IPS-20b (cell line): ENCODE measurements around the gene COL5A3.

Experiments
- H3K27ac ChIP-seq: one replicate; pipeline ENCODE4 v1.5.1; 2013; ENCODE audit warnings: low read length
- H3K27me3 ChIP-seq: 2 replicates; pipeline ENCODE4 v1.6.1; 2013; ENCODE audit warnings: mild to moderate bottlenecking, low read length, inconsistent platforms; ENCODE audit not compliant: insufficient read depth
- H3K36me3 ChIP-seq: 2 replicates; pipeline ENCODE4 v1.6.1; 2013; ENCODE audit warnings: low read depth, mild to moderate bottlenecking, inconsistent platforms, low read length, moderate library complexity; ENCODE audit not compliant: insufficient read depth
- H3K4me1 ChIP-seq: 2 replicates; pipeline ENCODE4 v1.6.1; 2013; ENCODE audit warnings: mild to moderate bottlenecking, control low read depth, inconsistent platforms, low read length, moderate library complexity; ENCODE audit not compliant: insufficient read depth
- H3K4me3 ChIP-seq: 2 replicates; pipeline ENCODE4 v1.5.1; 2013; ENCODE audit warnings: mild to moderate bottlenecking, low read length, inconsistent platforms
- H3K9ac ChIP-seq: 2 replicates; pipeline ENCODE4 v1.6.1; 2013; ENCODE audit warnings: low read depth, mild to moderate bottlenecking, inconsistent platforms, low read length, moderate library complexity
- H3K9me3 ChIP-seq: 2 replicates; pipeline ENCODE4 v1.6.1; 2013; ENCODE audit warnings: mild to moderate bottlenecking, low read depth, low read length, inconsistent platforms; ENCODE audit not compliant: insufficient read depth

The COL5A3 gene

DNA sequence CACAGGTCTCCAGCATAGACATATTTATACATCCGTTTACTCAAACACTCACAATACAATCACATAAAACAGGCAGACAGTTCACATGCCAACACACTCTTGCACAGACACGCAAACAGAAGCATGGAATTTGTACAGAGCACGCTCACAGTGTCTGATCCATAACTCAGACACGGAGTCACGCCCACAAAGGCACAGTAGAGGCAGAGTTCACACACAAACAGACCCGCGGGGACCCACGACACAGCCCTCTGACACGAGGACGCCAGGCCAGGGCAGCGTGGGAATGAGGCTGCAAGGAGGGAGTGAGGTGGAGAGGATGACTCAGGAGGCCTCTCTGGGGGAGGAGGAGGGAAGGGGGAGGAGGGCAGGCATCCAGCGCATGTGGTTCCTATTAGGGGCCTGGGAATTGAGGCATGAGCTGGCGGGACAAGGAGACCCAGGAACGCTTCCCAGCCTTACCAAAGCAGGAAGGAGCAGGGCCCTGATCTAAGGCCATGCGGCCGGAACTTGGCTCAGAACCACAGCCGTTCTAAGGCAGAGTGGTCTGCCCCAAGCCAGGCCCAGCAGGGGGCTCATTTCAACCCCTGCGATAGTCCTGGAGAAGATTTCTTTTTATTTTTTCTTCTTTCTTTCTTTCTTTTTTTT is 64.9 kb downstream of the COL5A3 start:
- Histone ChIP-seq H3K27me3 (0 out of 2 replicates have a peak, but pooled peaks cover 3% of the 10 kb centered on the region), H3K4me3 (no peak overlapping the region), H3K4me1 (peaks cover 6% of the 10 kb centered on the region; the same call in 1 of the 2 replicates), H3K9me3 (peaks cover 13% of the 10 kb centered on the region), H3K27ac (no peak overlapping the region), H3K36me3 (no peaks in the 10 kb centered on the region), H3K9ac (no peak overlapping the region)

DNA sequence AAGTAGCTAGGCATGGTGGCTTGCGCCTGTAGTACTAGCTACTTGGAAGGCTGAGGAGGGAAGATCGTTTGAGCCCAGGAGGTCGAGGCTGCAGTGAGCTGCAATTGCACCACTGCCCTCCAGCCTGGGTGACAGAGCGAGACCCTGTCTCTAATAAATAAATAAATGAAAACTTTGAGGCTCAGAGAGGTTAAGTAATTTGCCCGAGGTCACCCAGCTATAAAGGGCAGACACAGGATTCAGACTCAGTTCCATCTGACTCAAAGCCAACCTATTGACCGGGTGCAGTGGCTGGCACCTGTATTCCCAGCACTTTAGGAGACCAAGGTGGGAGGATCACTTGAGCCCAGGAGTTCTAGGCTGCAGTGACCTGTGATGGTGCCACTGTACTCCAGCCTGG is 66.6 kb downstream of the COL5A3 start:
- H3K9ac ChIP-seq: no peak overlapping the region
- H3K36me3 ChIP-seq: no peaks in the 10 kb centered on the region
- peaks cover 13% of the 10 kb centered on the region for H3K9me3 ChIP-seq
- H3K4me1 ChIP-seq: peaks cover 6% of the 10 kb centered on the region; the same call in 1 of the 2 replicates
- H3K27me3 ChIP-seq: 0 out of 2 replicates have a peak, but pooled peaks cover 3% of the 10 kb centered on the region
- no peak overlapping the region for H3K4me3 ChIP-seq
- no peak overlapping the region for H3K27ac ChIP-seq

DNA sequence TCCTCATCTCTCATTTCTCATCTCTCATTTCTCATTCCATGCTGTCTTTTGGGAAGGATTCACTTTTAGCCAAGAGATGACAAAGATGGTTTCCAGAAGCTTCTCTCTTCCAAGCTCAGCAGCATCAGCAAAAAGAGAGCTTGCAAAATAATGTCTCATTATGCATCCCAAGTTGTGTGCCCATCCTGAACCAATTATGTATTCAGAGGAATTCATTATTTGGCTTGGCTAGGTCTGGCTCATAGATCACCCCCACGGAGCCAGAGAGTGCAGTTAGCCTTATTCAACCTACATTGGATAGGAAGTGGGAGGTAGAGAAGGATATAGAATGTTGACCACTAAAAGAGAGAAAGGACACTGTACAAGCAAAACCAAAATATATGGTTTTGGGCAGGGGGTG is 68.6 kb downstream of the COL5A3 start:
- peaks cover 6% of the 10 kb centered on the region; the same call in 1 of the 2 replicates for H3K4me1 ChIP-seq
- no peak overlapping the region for H3K27ac ChIP-seq
- no peaks in the 10 kb centered on the region for H3K36me3 ChIP-seq
- H3K9ac ChIP-seq: no peak overlapping the region
- H3K27me3 ChIP-seq: 0 out of 2 replicates have a peak, but pooled peaks cover 6% of the 10 kb centered on the region
- H3K9me3 ChIP-seq: peaks cover 13% of the 10 kb centered on the region
- no peak overlapping the region for H3K4me3 ChIP-seq

DNA sequence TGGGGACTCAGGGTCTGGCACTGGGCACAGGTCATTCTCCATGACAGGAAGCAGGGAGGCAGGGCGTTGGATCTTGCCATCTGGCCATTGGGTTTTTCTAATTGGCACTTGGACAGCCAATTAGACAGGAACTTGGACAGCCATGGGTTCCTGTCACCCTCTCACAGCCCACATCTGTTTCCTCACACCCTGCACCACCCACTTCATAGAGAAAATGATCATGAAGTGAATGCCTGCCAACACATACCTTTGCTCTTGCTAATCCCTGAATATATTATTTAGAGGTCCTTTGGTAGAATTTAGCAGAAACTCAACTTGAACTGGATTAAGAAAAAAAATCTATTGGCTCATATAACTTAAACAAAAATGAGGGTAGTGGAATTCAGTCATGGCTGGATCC is 69.1 kb downstream of the COL5A3 start:
- Histone ChIP-seq H3K27me3 (0 out of 2 replicates have a peak, but pooled peaks cover 6% of the 10 kb centered on the region), H3K27ac (no peak overlapping the region), H3K4me1 (peaks cover 6% of the 10 kb centered on the region; the same call in 1 of the 2 replicates), H3K9ac (no peak overlapping the region), H3K4me3 (no peak overlapping the region), H3K36me3 (no peaks in the 10 kb centered on the region), H3K9me3 (peaks cover 13% of the 10 kb centered on the region)

DNA sequence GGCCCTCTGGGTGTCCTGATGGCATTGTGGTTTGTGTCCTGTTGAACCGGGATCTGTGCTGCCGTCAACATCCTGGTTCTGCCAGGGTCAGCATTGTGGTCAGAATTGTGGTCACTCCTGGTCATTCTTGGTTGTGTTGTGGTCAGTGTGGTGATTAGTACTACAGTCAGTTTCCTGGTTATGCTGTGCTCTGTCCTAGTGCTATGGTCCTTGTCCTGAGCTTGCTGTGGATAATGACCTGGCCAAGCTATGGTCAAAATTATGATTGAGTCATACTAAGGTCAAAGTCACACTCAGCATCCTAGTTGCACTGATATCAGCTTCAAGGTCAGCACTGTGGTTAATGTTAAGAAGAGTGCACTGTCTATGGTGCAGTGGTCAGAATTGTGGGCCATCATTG is 69.5 kb downstream of the COL5A3 start:
- H3K9ac ChIP-seq: no peak overlapping the region
- H3K4me1 ChIP-seq: peaks cover 6% of the 10 kb centered on the region; the same call in 1 of the 2 replicates
- no peak overlapping the region for H3K4me3 ChIP-seq
- no peaks in the 10 kb centered on the region for H3K36me3 ChIP-seq
- H3K9me3 ChIP-seq: peaks cover 13% of the 10 kb centered on the region
- H3K27ac ChIP-seq: no peak overlapping the region
- H3K27me3 ChIP-seq: peaks cover 7% of the 10 kb centered on the region

DNA sequence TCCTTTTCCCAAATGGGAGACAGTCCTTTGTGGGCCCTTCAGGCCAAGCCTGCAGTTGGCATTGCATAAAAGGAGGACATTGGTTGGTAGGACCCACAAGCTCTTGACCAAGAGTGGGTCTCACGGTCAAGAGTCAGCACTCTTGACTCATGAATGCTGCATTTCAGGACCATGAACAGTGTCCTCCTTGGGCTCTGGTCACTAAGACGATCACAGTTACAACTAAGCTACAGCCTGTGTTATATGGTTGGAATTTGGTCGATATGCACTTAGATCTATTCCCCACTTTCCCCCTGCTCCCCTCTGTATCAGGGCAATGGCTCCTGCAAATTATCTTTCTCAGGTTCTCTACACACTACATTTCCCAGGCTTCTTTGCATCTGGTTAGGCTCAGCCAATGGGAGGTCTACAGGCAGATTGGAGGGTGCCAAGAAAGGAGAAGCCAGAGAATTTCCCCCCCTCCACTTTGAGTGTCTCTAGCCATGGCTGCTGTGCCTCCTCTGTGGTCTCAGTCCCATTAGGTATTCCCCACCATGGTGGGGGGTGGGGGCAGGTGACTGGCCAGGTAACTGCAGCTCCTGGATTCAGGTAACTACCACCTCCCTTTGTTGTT is 70.9 kb downstream of the COL5A3 start:
- Histone ChIP-seq H3K4me3 (no peak overlapping the region), H3K27ac (no peak overlapping the region), H3K9me3 (peaks cover 13% of the 10 kb centered on the region), H3K4me1 (peaks cover 4% of the 10 kb centered on the region; the same call in 1 of the 2 replicates), H3K27me3 (peaks cover 21% of the 10 kb centered on the region), H3K36me3 (no peaks in the 10 kb centered on the region), H3K9ac (no peak overlapping the region)

DNA sequence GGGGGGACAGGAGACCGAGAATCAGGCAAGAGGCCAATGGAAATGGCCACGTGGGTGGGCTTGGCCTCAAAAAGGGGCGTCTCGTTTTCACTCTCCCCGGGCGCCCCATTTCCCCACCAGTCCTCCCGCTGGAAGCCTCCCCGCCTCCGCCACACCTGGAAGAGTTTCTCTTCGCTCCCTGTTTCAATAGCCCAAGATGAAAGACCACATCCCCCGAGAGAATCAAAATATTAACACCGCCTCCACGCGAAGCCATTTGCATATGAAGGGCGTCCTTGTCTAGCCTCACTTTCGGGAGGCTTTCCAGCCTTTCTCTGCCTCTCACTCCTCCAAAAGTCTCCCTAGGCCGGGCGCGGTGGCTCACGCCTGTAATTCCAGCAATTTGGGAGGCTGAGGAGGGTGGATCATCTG is 73.3 kb downstream of the COL5A3 start:
- peak overlapping the region; percentile 71 for H3K4me3 ChIP-seq
- peak overlapping the region; percentile 66; the same call in 1 of the 2 replicates for H3K9ac ChIP-seq
- H3K36me3 ChIP-seq: no peaks in the 10 kb centered on the region
- H3K27me3 ChIP-seq: peaks cover 20% of the 10 kb centered on the region
- peaks cover 6% of the 10 kb centered on the region for H3K9me3 ChIP-seq
- peaks cover 6% of the 10 kb centered on the region; the same call in 1 of the 2 replicates for H3K4me1 ChIP-seq
- H3K27ac ChIP-seq: no peak overlapping the region

DNA sequence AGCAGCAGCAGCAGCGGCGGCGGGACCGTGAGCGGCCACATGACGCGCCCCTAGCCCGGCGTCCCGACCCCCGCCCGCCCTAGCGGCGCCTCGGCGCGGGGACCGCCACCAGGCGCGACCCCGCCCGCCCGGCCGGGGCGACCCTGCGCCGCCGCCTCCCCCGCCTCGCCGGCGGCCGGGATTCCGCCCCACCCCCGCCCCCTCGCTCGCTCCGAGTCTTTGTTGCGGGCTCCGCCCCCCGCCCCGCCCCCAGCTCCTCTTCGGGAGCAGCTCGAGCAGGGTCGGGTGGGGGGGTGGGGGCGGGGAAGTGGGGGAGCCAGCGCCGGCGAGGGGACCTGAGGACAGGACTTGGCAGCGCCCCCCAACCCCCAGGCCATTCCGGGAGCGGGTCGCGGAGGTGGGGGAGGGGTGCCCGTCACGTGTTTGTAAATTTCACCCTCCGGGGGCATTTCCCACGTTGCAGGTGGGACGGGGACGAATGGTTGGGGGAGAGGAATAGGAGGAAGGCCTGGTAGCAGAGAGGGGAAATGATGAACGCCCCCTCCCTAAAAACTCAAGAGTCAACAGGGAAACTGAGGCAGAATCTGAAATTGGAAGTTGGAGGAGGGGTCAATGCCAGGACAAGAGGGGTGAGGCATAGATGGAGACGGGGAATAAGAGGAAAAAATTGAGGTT is 73.8 kb downstream of the COL5A3 start, which contains the start of gene OLFM2:
Gene OLFM2 (minus strand): TSS at position 190 of the 675 bp plus-strand sequence. CDS start 149 bp downstream, at position 41.
- H3K27ac ChIP-seq: no peak within 1 kb of the TSS
- H3K9me3 ChIP-seq: 0 out of 2 replicates have a peak, but pooled peaks cover under 1% of the 10 kb centered on the region
- H3K4me3 ChIP-seq: peak within 1 kb of the TSS; percentile 76
- no peaks in the 10 kb centered on the region for H3K36me3 ChIP-seq
- peak within 1 kb of the TSS; percentile 66; the same call in 1 of the 2 replicates for H3K9ac ChIP-seq
- peaks cover 20% of the 10 kb centered on the region for H3K27me3 ChIP-seq
- peaks cover 6% of the 10 kb centered on the region; the same call in 1 of the 2 replicates for H3K4me1 ChIP-seq

DNA sequence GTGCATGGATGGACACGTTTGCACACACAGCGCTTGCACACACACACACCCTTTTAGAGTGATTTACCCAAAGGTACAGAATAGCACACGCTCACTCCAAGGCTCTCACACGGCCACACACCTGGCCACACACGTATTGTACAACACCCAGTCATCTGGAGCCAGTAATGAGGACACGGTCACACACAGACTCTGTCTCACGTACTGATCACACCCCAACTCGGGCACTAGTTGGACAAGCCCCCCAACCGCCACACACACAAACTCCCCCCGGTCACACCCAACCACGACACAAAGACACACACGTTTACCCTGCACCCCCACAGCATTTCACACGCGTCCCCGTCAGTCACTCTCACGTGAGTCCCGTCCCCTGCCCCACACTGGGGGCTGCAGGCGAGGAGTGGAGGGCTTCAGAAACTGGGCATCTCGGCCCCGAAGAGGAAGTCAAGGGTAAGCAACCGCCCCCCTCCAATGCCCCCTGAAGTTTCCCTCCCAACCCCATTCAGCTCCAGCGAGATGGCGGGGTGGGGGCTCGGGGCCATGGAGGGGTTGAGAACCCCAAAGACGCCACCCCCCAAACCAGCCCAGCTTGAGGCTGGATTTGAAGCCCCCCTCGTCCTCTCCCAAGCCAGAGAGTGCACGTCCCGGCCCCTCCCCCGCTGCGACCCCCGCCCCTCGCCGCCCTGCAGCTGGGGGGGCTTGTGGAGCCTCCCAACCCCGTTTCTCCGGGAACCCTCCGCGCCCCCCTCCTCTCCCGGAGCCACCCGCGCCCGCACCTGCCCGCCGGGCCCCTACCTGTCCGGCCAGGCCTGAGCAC is 74.6 kb downstream of the COL5A3 start:
- no peaks in the 10 kb centered on the region for H3K9me3 ChIP-seq
- H3K27me3 ChIP-seq: peaks cover 20% of the 10 kb centered on the region
- H3K27ac ChIP-seq: no peak overlapping the region
- H3K36me3 ChIP-seq: no peaks in the 10 kb centered on the region
- H3K9ac ChIP-seq: peak overlapping the region; percentile 63; the same call in 1 of the 2 replicates
- H3K4me1 ChIP-seq: peaks cover 6% of the 10 kb centered on the region; the same call in 1 of the 2 replicates
- H3K4me3 ChIP-seq: peak overlapping the region; percentile 76

DNA sequence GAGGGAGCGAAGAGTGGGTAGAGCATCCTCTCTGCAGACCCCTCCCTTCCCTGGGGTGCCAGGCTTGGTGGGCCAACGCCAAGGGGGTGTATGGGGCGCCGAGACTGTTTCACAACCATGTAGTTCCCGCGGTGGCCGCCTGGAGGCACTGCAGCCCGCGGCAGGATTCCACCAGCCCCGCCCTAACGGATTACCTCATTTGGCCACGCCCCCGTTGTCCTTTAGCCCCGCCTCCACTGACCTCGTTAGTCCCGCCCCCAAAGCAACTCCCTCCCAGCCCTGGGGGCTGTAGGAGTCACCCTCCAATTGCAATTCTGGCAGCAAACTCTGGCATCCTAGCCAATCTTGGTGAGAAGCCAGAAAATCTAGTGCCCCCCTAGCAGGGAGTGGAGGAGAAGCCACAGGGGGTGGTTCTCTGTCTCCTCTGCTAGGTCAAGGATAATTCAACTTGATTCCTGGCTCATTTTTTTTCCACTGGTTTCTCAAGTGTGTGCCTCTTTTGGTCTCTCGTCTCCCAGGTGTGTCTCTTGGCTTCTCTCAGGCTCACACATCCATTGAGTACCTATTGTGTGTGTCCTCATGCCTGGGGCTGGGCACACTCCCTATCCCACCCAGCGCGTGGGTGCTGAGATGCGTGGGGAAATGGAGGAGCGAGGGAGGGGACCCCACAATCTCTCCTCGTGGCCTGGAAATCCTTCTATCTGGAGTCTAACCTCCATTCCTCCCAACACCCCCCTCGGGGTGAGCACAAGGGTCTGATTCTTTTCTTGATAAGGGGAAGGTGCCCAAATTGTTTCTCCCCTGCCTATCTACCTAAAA is 76.0 kb downstream of the COL5A3 start:
- Histone ChIP-seq H3K4me1 (peaks cover 6% of the 10 kb centered on the region; the same call in 1 of the 2 replicates), H3K4me3 (peak overlapping the region; percentile 76), H3K27ac (no peak overlapping the region), H3K36me3 (no peaks in the 10 kb centered on the region), H3K9me3 (no peaks in the 10 kb centered on the region), H3K9ac (peak overlapping the region; percentile 54; the same call in 1 of the 2 replicates), H3K27me3 (peaks cover 20% of the 10 kb centered on the region)
